ENCODE measurements around the gene STX10.

Gene STX10

GRCh38 chr19:13100031-13100588, 50.1 kb downstream of the STX10 start:
- no peak for DNase-seq (ENCODE audit: low read depth in 2 of 2)

- DNase-seq (ENCODE audit: low read depth in 2 of 2), result peak; percentile 60 to 66
These were observed 50.8 kb downstream of the STX10 start for GRCh38 chr19:13099073-13099999.

GRCh38 chr19:13098277-13099072, 51.7 kb downstream of the STX10 start:
- DNase-seq (ENCODE audit: low read depth in 2 of 2), result no peak

- no peak for DNase-seq (ENCODE audit: low read depth in 2 of 2)
These were observed 52.5 kb downstream of the STX10 start for GRCh38 chr19:13097463-13098258.

GRCh38 chr19:13097033-13097462, 53.1 kb downstream of the STX10 start:
- no peak for DNase-seq (ENCODE audit: low read depth in 2 of 2)

- DNase-seq (ENCODE audit: low read depth in 2 of 2), result no peak
These were observed 53.9 kb downstream of the STX10 start for GRCh38 chr19:13095934-13096927.

- DNase-seq (ENCODE audit: low read depth in 2 of 2), result no peak
These were observed 54.8 kb downstream of the STX10 start for GRCh38 chr19:13095393-13095784.

GRCh38 chr19:13094771-13095392, 55.3 kb downstream of the STX10 start:
- no peak for DNase-seq (ENCODE audit: low read depth in 2 of 2)

- no peak for DNase-seq (ENCODE audit: low read depth in 2 of 2)
These were observed 56.1 kb downstream of the STX10 start for GRCh38 chr19:13094106-13094504.
